ENCODE data around the gene POPDC2.

POPDC2 gene

DNA sequence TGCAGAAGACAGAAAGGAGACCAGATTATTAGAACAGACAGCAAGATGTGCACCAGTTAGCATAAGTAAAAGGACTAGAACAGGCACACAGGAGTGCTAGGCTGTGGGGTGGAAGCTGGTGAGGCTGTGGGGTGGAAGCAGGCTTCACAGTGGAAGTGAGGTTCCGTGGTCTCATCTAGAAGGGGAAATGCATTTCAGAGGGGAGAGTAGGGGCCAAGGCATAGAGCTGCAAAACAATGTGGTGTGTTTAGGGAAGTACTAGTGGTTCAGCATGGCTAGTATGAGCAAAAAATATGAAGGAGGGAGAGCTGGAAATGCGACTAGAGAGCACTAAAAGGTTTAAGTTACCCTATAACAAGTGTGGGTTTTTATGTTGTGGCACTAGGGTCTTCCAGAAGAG is 6.5 kb downstream of the POPDC2 start:
- Histone ChIP-seq H3K36me3 (ENCODE audit: control insufficient read depth in 2 of 2, insufficient read depth in 1 of 2, low read length in 2 of 2) (no peaks in the 10 kb centered on the region), H3K4me1 (ENCODE audit: control insufficient read depth, insufficient read depth, low read length) (no peaks in the 10 kb centered on the region), H3K9me3 (ENCODE audit: control insufficient read depth, insufficient read depth, low read depth, low read length) (no peaks in the 10 kb centered on the region), H3K4me3 (ENCODE audit: low read depth, low read length) (no peak overlapping the region), H3K27ac (ENCODE audit: extremely low read depth, low read depth, low read length) (no peak overlapping the region)
- POLR2A ChIA-PET, result no interaction called here
- no peak for TF ChIP-seq ZNF175 (tag by site-specific recombination; IDR thresholded peaks at IDR 0.05)
- TF ChIP-seq ZNF654 (tag by site-specific recombination; IDR thresholded peaks at IDR 0.05; ENCODE audit: low read depth), result no peak
- TF ChIP-seq PBX3 (CRISPR knock-in tag; IDR thresholded peaks at IDR 0.05), result no peak
- TF ChIP-seq ZBTB44 (tag by site-specific recombination; IDR thresholded peaks at IDR 0.05), result no peak
- no peak for TF ChIP-seq MYNN (tag by site-specific recombination; IDR thresholded peaks at IDR 0.05; ENCODE audit: borderline replicate concordance)
- TF ChIP-seq KLF7 (tag by site-specific recombination; IDR thresholded peaks at IDR 0.05; ENCODE audit: borderline replicate concordance), result no peak
- no peak for TF ChIP-seq ZNF830 (tag by site-specific recombination; IDR thresholded peaks at IDR 0.05; ENCODE audit: low read depth)
- no peak for TF ChIP-seq ZXDB (tag by site-specific recombination; IDR thresholded peaks at IDR 0.05)
- no peak for TF ChIP-seq ZNF121 (tag by site-specific recombination; IDR thresholded peaks at IDR 0.05)
- TF ChIP-seq ZNF23 (tag by site-specific recombination; IDR thresholded peaks at IDR 0.05; ENCODE audit: borderline replicate concordance), result no peak
- TF ChIP-seq ZNF449 (tag by site-specific recombination; IDR thresholded peaks at IDR 0.05), result no peak
- no peak for TF ChIP-seq ZNF692 (tag by site-specific recombination; IDR thresholded peaks at IDR 0.05)
- no peak for TF ChIP-seq RBAK (tag by site-specific recombination; IDR thresholded peaks at IDR 0.05)
- CTCF ChIA-PET, result interaction anchor here (0.5 kb wide), 1 partner anchor 9 kb away, joined by 3 read pairs; no protein-coding TSS in a partner anchor

DNA sequence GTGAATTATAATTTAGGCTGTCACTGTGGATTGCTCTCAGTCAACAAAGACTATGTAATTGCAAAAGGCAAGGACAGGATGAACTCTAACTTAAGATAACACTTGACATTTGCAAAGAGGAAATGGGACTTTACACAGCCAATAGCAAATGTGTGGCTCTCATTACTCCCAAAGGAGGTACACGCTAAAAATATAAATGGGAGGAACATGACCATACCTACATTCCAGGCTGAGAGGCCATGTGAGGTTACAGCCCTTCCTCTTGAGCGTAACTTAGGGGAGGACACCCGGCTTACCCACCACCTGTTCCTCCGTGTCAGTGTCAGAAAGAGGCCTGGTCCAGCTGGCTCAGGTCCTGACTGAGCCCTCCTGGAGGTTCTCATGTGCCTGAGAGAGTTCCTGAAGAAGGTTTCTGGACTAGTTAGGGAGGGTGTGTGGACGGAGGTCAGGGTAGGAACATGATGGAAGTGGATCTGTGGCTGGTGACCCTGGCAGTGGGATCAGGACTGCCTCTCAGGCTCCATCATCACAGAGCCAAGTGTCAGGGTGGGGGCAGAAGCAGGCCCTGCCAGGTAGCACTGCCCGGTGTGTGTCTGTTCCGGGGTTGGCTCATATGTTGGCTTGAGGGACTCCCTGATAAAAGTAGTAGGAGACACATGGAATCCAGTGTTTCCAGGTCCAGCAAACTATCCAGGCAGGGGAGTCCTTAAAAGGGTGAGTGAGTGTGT is 7.9 kb downstream of the POPDC2 start:
- H3K4me3 ChIP-seq (ENCODE audit: low read depth, low read length), result no peak overlapping the region
- CTCF ChIA-PET, result no interaction called here
- H3K9me3 ChIP-seq (ENCODE audit: control insufficient read depth, insufficient read depth, low read depth, low read length), result no peaks in the 10 kb centered on the region
- H3K27ac ChIP-seq (ENCODE audit: extremely low read depth, low read depth, low read length), result no peak overlapping the region
- H3K4me1 ChIP-seq (ENCODE audit: control insufficient read depth, insufficient read depth, low read length), result no peaks in the 10 kb centered on the region
- no peaks in the 10 kb centered on the region for H3K36me3 ChIP-seq (ENCODE audit: control insufficient read depth in 2 of 2, insufficient read depth in 1 of 2, low read length in 2 of 2)
- POLR2A ChIA-PET, result no interaction called here
- TF ChIP-seq, protein P1, sequence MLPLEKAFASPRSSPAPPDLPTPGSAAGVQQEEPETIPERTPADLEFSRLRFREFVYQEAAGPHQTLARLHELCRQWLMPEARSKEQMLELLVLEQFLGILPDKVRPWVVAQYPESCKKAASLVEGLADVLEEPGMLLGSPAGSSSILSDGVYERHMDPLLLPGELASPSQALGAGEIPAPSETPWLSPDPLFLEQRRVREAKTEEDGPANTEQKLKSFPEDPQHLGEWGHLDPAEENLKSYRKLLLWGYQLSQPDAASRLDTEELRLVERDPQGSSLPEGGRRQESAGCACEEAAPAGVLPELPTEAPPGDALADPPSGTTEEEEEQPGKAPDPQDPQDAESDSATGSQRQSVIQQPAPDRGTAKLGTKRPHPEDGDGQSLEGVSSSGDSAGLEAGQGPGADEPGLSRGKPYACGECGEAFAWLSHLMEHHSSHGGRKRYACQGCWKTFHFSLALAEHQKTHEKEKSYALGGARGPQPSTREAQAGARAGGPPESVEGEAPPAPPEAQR (tag by site-specific recombination; IDR thresholded peaks at IDR 0.05), result no peak
- TF ChIP-seq ZNF548 (tag by site-specific recombination; IDR thresholded peaks at IDR 0.05), result no peak
- TF ChIP-seq ZNF292 (tag by site-specific recombination; IDR thresholded peaks at IDR 0.05; ENCODE audit: borderline replicate concordance, low read depth), result no peak
- no peak for TF ChIP-seq ZNF585B (tag by site-specific recombination; IDR thresholded peaks at IDR 0.05)
- no peak for TF ChIP-seq IKZF3 (tag by site-specific recombination; IDR thresholded peaks at IDR 0.05)
- TF ChIP-seq MZF1 (tag by site-specific recombination; IDR thresholded peaks at IDR 0.05; ENCODE audit: borderline replicate concordance), result no peak
- TF ChIP-seq ZSCAN23 (tag by site-specific recombination; IDR thresholded peaks at IDR 0.05), result no peak
- no peak for TF ChIP-seq ZNF610 (tag by site-specific recombination; IDR thresholded peaks at IDR 0.05; ENCODE audit: borderline replicate concordance)
- TF ChIP-seq, protein P2, sequence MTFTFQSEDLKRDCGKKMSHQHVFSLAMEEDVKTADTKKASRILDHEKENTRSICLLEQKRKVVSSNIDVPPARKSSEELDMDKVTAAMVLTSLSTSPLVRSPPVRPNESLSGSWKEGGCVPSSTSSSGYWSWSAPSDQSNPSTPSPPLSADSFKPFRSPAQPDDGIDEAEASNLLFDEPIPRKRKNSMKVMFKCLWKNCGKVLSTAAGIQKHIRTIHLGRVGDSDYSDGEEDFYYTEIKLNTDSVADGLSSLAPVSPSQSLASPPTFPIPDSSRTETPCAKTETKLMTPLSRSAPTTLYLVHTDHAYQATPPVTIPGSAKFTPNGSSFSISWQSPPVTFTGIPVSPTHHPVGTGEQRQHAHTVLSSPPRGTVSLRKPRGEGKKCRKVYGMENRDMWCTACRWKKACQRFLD (tag by site-specific recombination; IDR thresholded peaks at IDR 0.05), result no peak
- no peak for TF ChIP-seq ZNF473 (tag by site-specific recombination; IDR thresholded peaks at IDR 0.05)
- no peak for TF ChIP-seq ZNF335 (tag by site-specific recombination; conservative IDR thresholded peaks at IDR 0.05)
- no peak for TF ChIP-seq ZNF747 (tag by site-specific recombination; IDR thresholded peaks at IDR 0.05)
- no peak for TF ChIP-seq ZNF16 (tag by site-specific recombination; IDR thresholded peaks at IDR 0.05; ENCODE audit: low read depth)
